ENCODE data around the gene PTGES2. TPM values are rescaled to one million over a fixed set of nuclear protein-coding genes. Genes with fewer than 3 reads are reported as not detected.

The PTGES2 gene
- total RNA-seq, 2 experiments from 2014 or later, result 68.1 to 76.3 TPM

- POLR2A ChIA-PET, result interaction anchor here (0.7 kb wide), 1 partner anchor 194 kb away, joined by 3 read pairs; no protein-coding TSS in a partner anchor
These were observed 16.2 kb upstream of the PTGES2 start for GRCh38 chr9:128143525-128144238.

GRCh38 chr9:128142596-128142995 lies 15.1 kb upstream of the PTGES2 start:
- no peak overlapping the region for H3K27ac ChIP-seq (ENCODE audit: low read depth, low read length, poor library complexity, severe bottlenecking)
- no peak overlapping the region for H2AFZ ChIP-seq (ENCODE audit: low read length)
- H3K4me2 ChIP-seq (ENCODE audit: low read length), result no peak overlapping the region
- no peak for DNase-seq (ENCODE audit: low spot score)
- TF ChIP-seq CTCF (conservative IDR thresholded peaks at IDR 0.05; ENCODE audit: low read length) (no peak), EZH2phosphoT487 (IDR thresholded peaks at IDR 0.05; ENCODE audit: borderline replicate concordance, low read depth, low read length) (no peak)
- intact Hi-C loops (cut with micrococcal nuclease; ENCODE audit: unreplicated experiment), result no loop called here
- no peaks in the 10 kb centered on the region for H3K9me2 ChIP-seq (ENCODE audit: insufficient read depth, low read length)
- no peaks in the 10 kb centered on the region for H3K9me3 ChIP-seq (ENCODE audit: low read length)
- POLR2A ChIA-PET, result interaction anchor here (0.5 to 0.9 kb wide), 3 partner anchors 17 to 84 kb away, joined by 3 to 5 read pairs (median 4); partner anchors contain the start of gene BBLN
- no peaks in the 10 kb centered on the region for H3K36me3 ChIP-seq (ENCODE audit: insufficient read depth, low read length)
- H3K4me1 ChIP-seq (ENCODE audit: insufficient read depth, low read length, poor library complexity, severe bottlenecking), result no peaks in the 10 kb centered on the region
- no peak overlapping the region for H3K4me3 ChIP-seq (ENCODE audit: low read depth, low read length, poor library complexity, severe bottlenecking)
- CTCF ChIA-PET (ENCODE audit: unreplicated experiment), result interaction anchor here (0.7 kb wide), 1 partner anchor 171 kb away, joined by 3 read pairs; no protein-coding TSS in a partner anchor
- H3K79me2 ChIP-seq (ENCODE audit: insufficient read depth, low read depth, low read length), result no peaks in the 10 kb centered on the region
- no peaks in the 10 kb centered on the region for H4K20me1 ChIP-seq (ENCODE audit: insufficient read depth, low read length)
- no TSS peak for BruUV-seq (replicated peaks)

More at GRCh38 chr9:128143525-128144238, 16.2 kb upstream of the PTGES2 start:
- H3K4me1 ChIP-seq (ENCODE audit: insufficient read depth, low read length, poor library complexity, severe bottlenecking), result no peaks in the 10 kb centered on the region
- H3K9me2 ChIP-seq (ENCODE audit: insufficient read depth, low read length), result no peaks in the 10 kb centered on the region
- no peak overlapping the region for H3K4me2 ChIP-seq (ENCODE audit: low read length)
- no peaks in the 10 kb centered on the region for H4K20me1 ChIP-seq (ENCODE audit: insufficient read depth, low read length)
- H3K36me3 ChIP-seq (ENCODE audit: insufficient read depth, low read length), result no peaks in the 10 kb centered on the region
- intact Hi-C loops (cut with micrococcal nuclease; ENCODE audit: unreplicated experiment), result no loop called here
- no peaks in the 10 kb centered on the region for H3K79me2 ChIP-seq (ENCODE audit: insufficient read depth, low read depth, low read length)
- no peaks in the 10 kb centered on the region for H3K9me3 ChIP-seq (ENCODE audit: low read length)
- CTCF ChIA-PET (ENCODE audit: unreplicated experiment), result no interaction called here
- H2AFZ ChIP-seq (ENCODE audit: low read length), result no peak overlapping the region
- H3K27ac ChIP-seq (ENCODE audit: low read depth, low read length, poor library complexity, severe bottlenecking), result no peak overlapping the region
- no peak for TF ChIP-seq EZH2phosphoT487 (IDR thresholded peaks at IDR 0.05; ENCODE audit: borderline replicate concordance, low read depth, low read length)
- no peak for TF ChIP-seq CTCF (conservative IDR thresholded peaks at IDR 0.05; ENCODE audit: low read length)
- no TSS peak for BruUV-seq (replicated peaks)
- no peak overlapping the region for H3K4me3 ChIP-seq (ENCODE audit: low read depth, low read length, poor library complexity, severe bottlenecking)
- DNase-seq (ENCODE audit: low spot score), result no peak

- no peaks in the 10 kb centered on the region for H3K4me1 ChIP-seq (ENCODE audit: insufficient read depth, low read length, poor library complexity, severe bottlenecking)
- intact Hi-C loops (cut with micrococcal nuclease; ENCODE audit: unreplicated experiment), result no loop called here
- POLR2A ChIA-PET, result interaction anchor here (0.5 to 0.9 kb wide), 4 partner anchors 18 to 299 kb away, joined by 3 to 5 read pairs (median 4); partner anchors contain the start of gene BBLN
- H2AFZ ChIP-seq (ENCODE audit: low read length), result no peak overlapping the region
- CTCF ChIA-PET (ENCODE audit: unreplicated experiment), result interaction anchor here (1.1 kb wide), 1 partner anchor 16 kb away, joined by 3 read pairs; no protein-coding TSS in a partner anchor
- TF ChIP-seq EZH2phosphoT487 (IDR thresholded peaks at IDR 0.05; ENCODE audit: borderline replicate concordance, low read depth, low read length), result no peak
- no peak for TF ChIP-seq CTCF (conservative IDR thresholded peaks at IDR 0.05; ENCODE audit: low read length)
- no peak overlapping the region for H3K4me3 ChIP-seq (ENCODE audit: low read depth, low read length, poor library complexity, severe bottlenecking)
- no peak overlapping the region for H3K4me2 ChIP-seq (ENCODE audit: low read length)
- BruUV-seq (replicated peaks), result no TSS peak
- H3K36me3 ChIP-seq (ENCODE audit: insufficient read depth, low read length), result no peaks in the 10 kb centered on the region
- no peaks in the 10 kb centered on the region for H3K9me2 ChIP-seq (ENCODE audit: insufficient read depth, low read length)
- no peaks in the 10 kb centered on the region for H3K79me2 ChIP-seq (ENCODE audit: insufficient read depth, low read depth, low read length)
- H3K27ac ChIP-seq (ENCODE audit: low read depth, low read length, poor library complexity, severe bottlenecking), result no peak overlapping the region
- H3K9me3 ChIP-seq (ENCODE audit: low read length), result no peaks in the 10 kb centered on the region
- H4K20me1 ChIP-seq (ENCODE audit: insufficient read depth, low read length), result no peaks in the 10 kb centered on the region
- DNase-seq (ENCODE audit: low spot score), result no peak
These were observed 14.5 kb upstream of the PTGES2 start for GRCh38 chr9:128142061-128142460.
